Measurements from ENCODE around the gene HOXD9.

DNA sequence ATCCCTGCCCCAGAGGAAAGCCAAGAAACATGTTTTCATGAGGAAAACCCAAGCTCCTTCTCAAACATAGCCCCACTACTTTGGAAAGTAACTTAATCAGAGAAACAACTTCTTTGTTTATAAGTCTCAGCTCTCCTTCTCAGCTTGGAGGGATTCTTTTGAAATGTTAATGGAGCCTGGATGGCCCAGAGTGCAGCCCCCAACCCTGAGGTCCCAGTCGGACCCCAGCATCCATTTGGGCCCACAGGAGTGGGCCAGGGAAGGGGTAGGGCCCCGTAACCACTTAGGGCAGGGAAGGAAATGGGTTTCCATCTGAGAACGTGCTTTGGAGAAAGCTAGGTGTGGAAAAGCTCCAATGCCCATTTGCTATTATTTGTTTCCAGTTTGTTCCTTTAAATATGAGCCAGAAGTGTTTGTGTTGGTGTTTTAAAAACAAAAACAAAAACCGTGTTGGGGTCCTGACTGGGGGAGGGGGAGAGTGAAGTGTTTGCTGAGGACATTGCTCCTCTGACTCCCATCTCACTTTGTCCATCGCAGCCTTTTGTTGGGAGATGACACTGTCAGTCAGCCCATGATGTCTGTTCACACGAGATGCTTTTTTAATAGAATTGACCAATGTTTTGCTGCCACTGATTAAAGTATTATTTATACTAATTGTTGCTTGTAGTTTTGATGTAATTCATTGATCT, 33.0 kb downstream of the HOXD9 start:
- TF ChIP-seq, protein P1, sequence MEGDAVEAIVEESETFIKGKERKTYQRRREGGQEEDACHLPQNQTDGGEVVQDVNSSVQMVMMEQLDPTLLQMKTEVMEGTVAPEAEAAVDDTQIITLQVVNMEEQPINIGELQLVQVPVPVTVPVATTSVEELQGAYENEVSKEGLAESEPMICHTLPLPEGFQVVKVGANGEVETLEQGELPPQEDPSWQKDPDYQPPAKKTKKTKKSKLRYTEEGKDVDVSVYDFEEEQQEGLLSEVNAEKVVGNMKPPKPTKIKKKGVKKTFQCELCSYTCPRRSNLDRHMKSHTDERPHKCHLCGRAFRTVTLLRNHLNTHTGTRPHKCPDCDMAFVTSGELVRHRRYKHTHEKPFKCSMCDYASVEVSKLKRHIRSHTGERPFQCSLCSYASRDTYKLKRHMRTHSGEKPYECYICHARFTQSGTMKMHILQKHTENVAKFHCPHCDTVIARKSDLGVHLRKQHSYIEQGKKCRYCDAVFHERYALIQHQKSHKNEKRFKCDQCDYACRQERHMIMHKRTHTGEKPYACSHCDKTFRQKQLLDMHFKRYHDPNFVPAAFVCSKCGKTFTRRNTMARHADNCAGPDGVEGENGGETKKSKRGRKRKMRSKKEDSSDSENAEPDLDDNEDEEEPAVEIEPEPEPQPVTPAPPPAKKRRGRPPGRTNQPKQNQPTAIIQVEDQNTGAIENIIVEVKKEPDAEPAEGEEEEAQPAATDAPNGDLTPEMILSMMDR (optimal IDR thresholded peaks at IDR 0.05 in 1 of 3, IDR thresholded peaks at IDR 0.05 in 1 of 3, conservative IDR thresholded peaks at IDR 0.05 in 1 of 3; ENCODE audit: extremely low read depth in 1 of 3, insufficient read depth in 2 of 3, low read length in 3 of 3) = no peak
- no peak for TF ChIP-seq EZH2 (IDR thresholded peaks at IDR 0.05; ENCODE audit: low read length)
